Limb (tissue), 2 donors: Measurements from ENCODE around the gene CH25H.
A peak's percentile ranks its signal among the peaks of the same experiment; 100 is the strongest.
"Not testable (repeated sequence)": the region's sequence is repeated elsewhere in the genome, so short reads cannot be mapped to it uniquely, and the experiment has no call there.

Experiments
- DNase-seq, 2 donors: peaks; one replicate each; pipeline ENCODE4 v3.0.0-alpha.2; 2016; ENCODE audit errors: extremely low spot score in 2 of 2

Gene CH25H, protein sequence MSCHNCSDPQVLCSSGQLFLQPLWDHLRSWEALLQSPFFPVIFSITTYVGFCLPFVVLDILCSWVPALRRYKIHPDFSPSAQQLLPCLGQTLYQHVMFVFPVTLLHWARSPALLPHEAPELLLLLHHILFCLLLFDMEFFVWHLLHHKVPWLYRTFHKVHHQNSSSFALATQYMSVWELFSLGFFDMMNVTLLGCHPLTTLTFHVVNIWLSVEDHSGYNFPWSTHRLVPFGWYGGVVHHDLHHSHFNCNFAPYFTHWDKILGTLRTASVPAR

DNA sequence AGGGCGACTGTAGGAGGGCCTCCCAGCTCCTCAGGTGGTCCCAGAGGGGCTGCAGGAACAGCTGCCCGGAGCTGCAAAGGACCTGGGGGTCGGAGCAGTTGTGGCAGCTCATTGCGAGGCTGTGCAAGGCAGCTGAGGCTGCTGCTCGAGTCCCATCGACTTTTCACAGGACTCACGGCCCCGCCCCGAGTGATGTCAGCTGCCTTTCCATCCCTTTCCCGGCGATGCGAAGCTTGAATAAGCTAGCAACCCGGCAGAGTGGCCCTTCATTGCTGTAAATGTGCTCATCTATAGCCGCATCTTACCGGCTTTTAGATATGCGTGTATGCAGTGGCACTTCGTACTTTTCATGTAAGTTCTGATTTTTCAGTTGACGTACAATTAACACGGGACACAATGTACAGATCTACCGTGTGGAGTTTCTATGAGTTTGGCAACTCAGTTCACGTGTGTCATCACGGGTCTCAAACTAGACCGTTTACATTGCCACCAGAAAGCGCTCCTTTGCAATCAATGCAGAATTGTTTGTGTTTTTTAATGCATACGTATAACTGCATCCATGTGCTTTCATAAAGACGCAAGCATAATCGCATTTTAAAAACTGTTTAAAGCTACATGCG lies at the start of gene CH25H:
Gene CH25H (minus strand): TSS at position 137 of the 620 bp plus-strand sequence. CDS start 25 bp downstream, at position 112.
- peak; percentile 76 to 82 for DNase-seq

DNA sequence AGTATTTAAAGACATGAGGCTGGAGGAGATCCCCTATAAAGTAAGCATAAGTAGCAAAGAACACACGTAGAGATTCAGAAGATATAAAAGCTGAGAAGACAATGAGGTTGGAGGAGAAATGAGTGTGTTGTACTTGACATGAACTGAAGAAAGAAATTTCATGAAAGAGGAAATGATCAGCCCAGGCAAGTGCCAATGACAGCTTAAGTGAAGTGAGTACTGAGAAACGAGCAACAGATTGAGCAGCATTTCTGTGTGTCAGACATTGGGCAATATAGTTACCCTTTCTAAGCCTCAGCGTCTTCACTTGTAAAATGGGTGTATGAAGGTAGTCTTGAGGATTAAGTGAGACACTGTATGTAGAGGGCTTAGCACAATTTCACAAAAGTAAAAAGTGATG lies 49.2 kb upstream of the CH25H start:
- DNase-seq = no peak

GRCh38 chr10:89255793-89256192 lies 48.7 kb upstream of the CH25H start:
- no peak for DNase-seq

DNA sequence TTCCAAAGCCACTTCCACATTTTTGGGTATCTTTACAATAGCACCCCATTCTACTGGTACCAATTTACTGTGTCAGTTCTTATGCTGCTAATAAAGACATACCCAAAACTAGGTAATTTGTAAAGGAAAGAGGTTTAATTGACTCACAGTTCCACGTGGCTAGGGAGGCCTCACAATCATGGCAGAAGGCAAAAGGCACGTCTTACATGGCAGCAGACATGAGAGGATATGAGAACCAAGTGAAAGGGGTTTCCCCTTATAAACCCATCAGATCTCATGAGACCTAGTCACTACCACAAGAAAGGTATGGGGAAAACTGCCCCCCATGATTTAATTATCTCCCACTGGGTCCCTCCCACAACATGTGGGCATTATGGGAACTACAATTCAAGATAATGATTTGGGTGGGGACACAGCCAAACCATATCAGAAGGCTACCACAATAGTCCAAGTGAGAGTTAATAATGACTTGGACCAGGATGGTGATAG lies 48.0 kb upstream of the CH25H start:
- not testable (repeated sequence) for DNase-seq

DNA sequence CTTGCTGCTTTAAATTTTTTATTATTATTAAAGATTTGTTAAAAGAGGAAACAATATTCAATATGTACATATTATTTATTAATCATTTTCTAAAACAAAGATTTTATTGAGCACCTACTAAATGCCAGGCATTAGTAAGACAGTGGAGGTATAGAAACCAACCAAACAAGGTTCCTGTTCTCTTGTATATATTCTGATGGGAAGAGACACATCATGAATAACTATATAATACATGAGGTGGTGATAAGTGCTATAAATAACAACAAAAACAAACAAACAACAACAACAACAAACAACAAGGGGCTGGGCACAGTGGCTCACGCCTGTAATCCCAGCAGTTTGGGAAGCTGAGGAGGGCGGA lies 45.1 kb upstream of the CH25H start:
- no peak for DNase-seq

DNA sequence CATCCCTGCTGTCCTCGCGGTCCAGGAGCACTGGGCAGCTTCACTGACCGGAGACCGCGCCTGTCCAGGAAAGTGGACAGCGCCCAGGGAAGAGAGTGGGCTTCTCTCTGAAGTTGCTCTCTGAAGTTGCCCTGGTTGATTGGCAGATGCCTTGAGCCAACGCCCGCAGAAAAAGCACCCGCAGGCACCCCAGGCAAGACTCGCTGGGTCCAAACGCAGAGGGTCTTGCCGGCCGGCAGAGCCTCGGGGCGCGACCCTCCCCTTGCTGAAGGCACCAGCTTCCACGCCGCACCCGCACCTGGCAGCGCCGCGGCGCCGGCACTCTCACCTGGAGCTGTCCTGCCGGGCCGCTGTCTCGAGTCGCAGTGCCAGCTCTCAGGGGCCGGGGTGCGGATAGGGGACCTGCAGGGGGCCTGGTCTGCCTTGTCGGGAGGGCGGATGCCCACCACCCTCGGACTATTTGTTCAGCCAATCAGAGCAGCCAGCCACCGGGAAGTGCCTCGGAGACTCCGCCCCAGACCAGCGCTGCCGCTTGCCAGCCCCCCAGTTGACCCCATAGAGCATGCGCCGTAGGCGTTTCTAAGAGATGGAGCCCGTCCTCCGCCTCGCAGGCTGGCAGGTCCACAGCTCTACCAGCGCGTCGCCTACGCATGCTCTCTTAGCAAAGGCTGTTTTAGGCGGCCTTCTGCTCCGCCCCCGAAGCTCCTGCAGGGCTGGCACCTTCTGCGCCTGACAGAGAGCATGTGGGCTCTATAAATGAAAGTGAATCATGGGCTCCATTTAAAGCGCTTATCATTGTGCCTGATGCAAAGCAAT lies 44.5 kb upstream of the CH25H start, which contains the start of gene LIPA:
Gene LIPA (minus strand): TSS at position 367 of the 816 bp plus-strand sequence. CDS start 4,127 bp downstream, outside the sequence.
- DNase-seq = peak; percentile 94 to 95

DNA sequence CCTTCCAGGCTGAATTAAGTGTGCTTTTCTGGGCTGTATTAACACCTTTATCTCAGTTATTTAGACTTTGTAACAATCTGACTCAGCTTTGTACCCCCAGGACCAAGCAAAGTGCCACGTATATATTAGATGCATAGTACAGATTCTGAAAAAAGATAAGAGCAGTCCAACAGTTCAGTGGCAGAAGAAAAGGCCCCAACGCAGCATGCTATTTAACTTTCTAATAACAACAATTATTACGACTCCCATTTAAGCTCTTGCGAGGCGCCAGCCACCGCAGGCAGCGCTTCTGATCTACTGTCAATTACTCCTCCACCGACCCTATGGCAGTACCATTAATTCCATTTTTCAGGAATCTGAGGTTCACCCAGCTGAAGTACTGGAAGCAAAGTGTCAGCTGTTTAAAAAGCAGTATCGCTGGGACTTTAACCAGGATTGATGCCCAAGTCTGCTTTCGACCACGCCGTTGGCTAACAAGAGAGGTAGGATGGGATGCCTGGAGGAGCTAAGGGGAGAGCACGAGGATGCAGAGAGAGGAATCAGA lies 43.8 kb upstream of the CH25H start:
- DNase-seq = no peak

GRCh38 chr10:89248990-89249389 lies 41.9 kb upstream of the CH25H start:
- DNase-seq = no peak

GRCh38 chr10:89247623-89248022 lies 40.5 kb upstream of the CH25H start:
- DNase-seq = not testable (repeated sequence)

GRCh38 chr10:89245802-89246201 lies 38.7 kb upstream of the CH25H start:
- no peak for DNase-seq

DNA sequence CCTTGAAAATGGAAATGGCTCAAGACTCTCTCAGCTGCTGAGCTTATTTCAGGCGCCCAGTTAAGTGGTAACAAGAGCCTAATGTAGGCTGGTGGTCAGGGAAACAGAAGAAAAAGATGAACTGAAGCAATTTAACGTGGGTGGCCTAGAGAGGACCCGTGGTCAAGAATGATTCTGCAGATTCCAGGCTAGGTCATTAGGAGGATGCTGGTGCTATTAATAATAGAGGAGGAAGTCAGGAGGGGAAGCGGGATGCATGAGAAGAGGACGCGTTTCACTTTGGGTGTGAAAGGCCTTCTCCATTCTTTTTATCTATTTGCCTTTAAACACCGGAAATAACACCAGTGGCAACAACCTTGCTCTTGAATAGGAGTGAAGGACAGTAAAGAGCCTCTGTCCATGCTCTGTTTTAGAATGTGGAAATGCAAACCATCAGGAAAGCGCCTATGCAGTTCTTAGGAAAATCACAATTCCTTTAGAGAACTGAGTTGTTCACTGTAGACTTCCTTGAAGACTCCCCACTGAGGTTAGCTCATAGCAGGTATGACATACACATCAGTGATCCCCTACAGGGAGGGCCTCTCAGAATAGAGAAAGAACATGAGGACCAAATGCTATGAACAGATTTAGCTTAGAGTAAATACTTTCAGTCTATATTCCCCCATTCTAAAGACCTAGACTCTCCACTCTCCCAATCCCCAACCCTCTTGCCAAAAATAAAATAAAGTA lies 35.9 kb upstream of the CH25H start:
- no peak for DNase-seq

- no peak for DNase-seq
Observed at GRCh38 chr10:89242345-89242684, 35.2 kb upstream of the CH25H start.

DNA sequence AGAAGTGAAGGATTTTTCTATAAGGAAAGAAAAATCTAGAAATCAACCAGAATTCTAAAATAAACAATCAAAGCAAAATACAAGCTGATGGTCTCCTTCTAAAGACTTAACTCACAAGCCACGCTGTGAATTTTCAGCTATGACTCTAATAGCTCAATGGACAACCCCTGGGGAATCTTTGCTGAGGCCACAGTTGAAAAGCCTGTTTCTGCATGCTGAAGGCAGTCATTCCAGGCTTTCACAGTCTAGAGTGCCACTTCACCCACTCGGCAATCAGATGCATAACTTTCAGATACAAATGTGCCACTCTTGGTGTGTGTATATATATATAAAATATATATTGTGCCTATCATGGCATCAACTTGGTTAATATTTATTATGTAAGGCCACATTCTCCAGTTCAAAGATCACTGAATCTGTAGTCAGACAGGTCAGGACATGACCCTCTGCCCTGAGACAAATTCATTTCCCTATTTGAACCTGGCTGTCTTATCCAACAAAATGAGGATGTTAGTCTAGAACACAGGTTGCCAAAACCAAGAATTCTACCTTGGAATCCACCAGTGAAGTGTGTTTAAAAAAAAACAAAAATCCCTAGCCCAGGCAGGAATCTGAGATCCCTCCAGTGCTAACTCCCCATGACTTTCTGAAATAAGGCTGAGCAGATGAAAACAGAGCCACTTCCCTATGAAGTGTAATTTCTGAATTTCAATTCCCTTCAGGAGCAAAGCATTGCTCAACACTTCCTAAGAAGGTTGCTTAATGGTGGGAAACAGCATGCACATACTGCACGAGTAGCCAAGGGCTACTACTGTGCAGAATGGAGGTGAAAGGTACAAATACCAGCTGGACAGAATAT lies 34.6 kb upstream of the CH25H start:
- DNase-seq = no peak

- DNase-seq = no peak
Observed at GRCh38 chr10:89241026-89241425, 33.9 kb upstream of the CH25H start.

DNA sequence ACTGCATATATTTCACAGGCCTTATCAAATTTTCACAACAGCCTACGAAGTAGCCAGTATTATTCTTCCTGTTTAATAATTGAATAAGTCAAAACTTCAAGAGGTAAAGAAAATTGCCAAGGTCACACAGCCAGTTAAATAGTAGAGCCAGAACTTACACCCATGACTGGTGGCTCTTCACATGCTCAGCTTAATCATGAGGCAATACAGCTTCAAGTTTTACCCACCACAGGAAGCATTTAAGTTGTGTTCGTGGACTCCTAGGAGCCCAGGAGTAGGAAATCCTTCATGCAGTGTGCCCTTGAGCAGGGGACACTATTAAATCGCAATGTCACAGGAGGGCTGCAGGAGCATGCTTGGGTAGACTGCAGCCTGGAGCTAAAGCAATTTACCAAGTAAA lies 33.4 kb upstream of the CH25H start:
- no peak for DNase-seq

- DNase-seq = no peak
Observed at GRCh38 chr10:89238956-89239644, 32.0 kb upstream of the CH25H start.

DNA sequence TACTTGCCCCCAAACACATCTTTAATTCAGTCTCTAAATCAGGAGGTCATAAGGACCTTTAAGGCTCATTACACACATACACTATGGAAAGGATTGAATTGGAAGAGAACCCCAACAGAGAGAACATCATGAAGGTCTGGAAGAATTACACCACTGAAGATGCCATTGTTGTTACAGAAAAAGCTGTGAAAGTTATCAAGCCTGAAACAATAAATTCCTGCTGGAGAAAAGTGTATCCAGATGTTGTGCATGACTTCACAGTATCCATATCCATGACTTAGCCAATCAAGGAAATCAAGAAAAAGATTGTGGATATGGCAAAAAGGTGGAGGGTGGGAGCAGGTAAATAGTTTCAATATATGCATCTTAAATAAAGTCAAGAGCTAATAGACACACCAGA lies 30.7 kb upstream of the CH25H start:
- DNase-seq = no peak

DNA sequence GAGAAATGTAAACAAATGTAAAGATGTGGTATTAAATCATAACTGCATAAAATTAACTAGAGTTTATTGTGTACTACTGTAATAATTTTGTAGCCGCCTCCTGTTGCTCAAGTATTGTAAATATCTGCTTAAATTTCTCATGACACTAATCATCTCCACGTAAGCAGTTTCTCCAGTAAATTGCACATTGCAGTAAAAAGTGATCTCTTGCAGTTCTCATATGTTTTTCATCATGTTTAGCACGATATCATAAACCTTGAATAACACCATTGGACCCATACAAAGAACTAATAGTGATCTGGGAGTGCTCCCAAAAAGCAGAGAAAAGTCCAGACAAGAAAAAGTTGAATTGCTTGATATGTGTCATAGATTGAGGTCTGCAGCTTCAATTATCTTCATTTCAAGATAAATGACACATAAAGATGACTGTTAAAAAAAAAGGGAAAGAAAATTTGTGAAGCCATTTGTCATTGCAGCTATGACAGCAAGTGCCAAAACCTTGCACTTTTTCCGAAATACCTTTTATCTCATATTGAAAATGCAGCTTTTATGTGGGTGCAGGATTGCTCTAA lies 29.2 kb upstream of the CH25H start:
- DNase-seq = no peak

- DNase-seq = no peak
Observed at GRCh38 chr10:89235073-89235798, 28.1 kb upstream of the CH25H start.
